RKO (cell line): ENCODE results near the gene CKLF.
A peak's percentile ranks its signal among the peaks of the same experiment; 100 is the strongest.
"Not testable (repeated sequence)": the region's sequence is repeated elsewhere in the genome, so short reads cannot be mapped to it uniquely, and the experiment has no call there.

Experiments used
- DNase-seq: peaks from one replicate; pipeline ENCODE4 v3.0.0-alpha.2; 2016; ENCODE audit warnings: low spot score

CKLF gene, protein sequence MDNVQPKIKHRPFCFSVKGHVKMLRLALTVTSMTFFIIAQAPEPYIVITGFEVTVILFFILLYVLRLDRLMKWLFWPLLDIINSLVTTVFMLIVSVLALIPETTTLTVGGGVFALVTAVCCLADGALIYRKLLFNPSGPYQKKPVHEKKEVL

DNA sequence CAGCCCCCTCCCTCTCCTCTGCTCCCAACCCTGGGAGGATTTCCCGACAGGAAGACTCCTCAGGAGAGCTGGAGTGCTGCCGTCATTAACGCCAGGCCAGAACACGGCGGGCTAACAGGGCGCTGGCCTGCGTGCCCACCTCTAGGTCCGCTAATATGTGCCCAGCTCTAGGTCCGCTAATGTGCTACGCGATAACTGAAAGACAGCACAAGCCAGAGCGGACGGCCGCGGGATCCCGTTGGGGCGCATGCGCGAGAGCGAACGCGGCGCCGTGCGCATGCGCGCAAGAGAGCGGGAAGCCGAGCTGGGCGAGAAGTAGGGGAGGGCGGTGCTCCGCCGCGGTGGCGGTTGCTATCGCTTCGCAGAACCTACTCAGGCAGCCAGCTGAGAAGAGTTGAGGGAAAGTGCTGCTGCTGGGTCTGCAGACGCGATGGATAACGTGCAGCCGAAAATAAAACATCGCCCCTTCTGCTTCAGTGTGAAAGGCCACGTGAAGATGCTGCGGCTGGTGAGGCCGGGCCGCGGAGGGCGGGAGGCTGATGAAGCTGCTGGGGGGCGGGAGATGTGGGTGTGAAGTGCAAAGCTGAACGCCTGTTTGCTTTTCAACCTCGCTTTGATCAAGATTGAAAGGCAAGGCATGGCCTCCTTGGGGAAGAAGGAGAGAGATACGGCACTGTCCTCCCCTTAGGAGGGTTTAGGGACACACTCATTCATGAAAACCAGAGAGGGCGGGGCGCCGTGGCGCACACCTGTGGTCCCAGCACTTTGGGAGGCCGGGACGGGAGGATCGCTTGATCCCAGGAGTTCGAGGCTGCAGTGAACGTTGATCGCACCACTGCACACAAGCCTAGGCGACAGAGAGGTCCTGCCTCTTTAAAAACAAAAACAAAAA is at the start of gene CKLF:
TSS of gene CKLF (plus strand) at position 291 of the 892 bp plus-strand sequence. CDS start at position 431, 140 bp downstream.
- DNase-seq, result peak; percentile 90

DNA sequence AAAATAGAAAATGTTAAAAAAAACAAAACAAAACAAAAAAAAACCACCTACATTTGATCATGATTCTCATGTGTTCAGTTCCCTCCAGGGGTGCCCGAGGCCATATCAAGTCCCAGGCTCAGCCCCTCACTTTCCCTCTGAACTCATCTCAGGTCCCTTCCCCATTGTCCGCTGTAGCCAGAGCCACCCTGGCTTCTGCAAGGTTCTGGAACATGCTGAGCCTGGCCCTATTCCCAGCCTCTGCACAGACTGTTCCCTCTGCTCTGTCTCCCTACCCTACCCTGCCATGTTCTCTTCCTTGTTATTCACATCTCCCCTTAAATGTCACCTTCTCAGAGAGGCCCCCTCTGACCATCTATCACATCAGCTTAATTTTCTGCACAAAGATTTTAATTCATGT is 49.3 kb upstream of the CKLF start:
- no peak for DNase-seq

DNA sequence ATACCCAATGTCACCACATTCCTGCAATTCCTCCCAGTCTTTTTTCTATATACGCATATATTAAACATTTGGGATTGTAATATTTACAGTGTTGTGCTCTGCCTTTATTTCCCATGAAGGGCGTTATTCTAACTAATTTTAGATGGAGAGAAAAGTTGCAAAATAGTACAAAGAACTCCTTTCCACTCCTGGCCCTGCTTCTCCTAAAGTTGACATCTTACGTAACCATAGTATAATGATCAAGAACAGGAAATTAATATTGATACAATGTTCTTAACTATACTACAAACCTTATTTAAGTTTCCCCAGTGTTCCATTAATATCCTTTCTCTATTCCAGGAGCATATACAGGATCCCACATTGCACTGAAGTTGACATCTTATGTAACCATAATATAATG is 48.8 kb upstream of the CKLF start:
- DNase-seq, result no peak

DNA sequence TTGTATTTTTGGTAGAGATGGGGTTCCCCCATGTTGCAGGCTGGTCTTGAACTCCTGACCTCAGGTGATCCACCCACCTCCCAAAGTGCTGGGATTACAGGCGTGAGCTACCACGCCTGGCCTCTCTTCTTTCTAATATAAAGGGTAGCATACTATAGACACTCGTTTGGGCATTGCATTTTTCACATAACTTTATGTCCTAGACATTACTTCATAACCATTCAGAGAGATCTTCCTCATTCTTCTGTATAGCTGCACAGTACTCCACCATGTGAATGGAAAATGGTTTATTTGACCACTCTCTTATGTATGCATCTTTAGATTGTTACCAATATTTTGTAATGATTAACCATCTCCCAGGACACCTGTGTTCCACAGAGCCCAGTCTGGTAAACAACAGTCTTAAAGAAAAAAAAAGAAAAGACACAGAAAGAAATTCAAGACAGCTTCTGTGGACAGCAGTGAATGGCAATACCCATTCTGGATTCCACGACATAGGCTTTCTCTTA is 44.6 kb upstream of the CKLF start:
- no peak for DNase-seq

DNA sequence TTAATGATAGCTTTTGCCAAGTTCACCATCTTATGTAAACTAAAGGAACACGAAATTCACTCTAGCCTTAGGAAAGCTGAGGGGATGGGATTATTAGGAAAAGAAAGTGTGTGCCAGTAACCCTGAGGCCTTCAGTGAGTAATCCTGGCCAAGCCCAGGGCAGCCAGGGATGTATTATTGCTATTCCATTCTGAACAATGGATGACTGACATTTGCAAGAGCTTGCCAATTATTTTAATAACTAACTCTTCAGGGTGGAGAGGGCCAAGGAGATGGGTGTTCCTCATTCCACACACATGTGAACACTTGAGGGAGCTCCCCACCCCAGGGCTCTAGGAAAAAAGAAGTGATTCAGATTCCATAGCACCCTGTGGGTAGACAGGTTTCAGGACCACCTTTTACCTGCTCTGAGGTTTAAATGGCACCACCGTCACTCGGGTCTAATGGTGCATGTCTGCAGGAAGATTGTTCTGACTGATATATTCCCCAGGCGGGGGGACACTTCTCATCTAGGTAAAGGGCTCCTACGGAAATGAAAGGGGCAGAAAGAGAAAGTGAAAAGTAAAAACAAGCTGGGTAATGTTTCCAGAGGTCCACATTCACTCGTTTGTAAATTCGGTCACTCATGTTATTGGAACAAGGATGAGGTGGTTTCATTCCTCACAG is 44.0 kb upstream of the CKLF start:
- DNase-seq, result no peak

DNA sequence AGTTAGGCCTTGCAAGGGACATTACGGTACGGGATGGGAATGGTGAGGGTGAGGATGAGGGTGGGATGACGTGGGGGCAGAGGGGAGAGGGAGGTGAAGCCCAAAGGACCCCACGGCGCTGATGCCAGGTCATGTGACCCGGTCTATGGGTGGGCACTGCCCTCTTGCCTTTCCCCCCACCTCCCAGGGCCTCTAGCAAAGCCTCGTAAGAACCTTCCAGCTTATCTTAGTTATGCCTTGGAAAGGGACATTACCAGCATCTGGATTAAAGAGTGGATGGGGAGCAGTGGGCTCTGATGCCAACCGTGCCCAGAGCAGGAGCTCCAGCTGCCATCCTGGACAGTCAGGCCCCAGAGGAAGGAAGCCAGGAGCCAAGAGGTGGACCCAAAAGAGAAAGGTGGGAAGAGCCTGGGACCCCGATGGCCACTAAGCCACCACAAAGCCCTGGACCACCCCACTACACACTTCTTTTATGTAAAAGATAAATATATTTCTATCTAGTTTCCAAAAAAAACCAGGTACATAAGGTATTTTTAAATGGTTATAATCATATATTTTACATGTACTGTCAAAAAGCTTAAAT is 43.4 kb upstream of the CKLF start:
- no peak for DNase-seq

DNA sequence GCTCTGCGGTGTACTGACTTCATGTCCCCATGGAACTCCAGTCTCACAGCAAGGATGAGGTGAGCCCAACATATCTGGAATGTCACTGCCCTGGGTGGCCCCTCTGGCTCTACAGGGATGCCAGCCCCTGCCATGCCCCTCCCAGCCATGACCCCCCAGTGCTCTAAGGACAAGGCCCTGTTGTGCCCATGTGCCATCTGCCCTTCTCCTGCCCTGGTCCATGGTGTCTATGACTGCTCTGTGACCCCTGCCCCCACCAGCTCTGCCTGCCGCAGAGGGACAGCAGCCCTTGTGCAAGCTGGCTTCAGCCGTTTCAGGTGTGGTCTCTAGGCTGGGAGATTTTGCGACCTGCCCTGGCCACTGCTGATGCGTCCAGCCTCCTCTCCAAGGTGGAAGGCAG is 42.8 kb upstream of the CKLF start:
- no peak for DNase-seq

DNA sequence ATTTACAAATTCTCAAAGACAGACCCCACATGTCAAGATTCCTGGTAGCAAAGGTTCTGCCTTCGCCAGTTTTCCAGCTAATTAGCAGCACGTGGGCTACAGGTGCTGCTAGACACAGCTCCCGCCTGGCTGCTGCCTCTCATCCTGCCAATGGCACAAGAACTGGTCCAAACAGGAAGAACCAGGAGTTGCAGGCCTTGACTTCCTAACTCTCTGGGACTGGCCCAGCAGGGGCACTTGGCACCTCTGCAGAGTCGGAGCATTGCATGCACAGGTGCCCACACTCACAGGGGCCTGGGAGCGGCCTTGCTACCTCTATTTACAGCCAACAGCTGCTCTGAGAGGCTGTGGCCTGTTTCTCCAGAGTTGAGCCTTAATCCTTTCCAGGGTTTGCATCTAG is 42.1 kb upstream of the CKLF start:
- no peak for DNase-seq

DNA sequence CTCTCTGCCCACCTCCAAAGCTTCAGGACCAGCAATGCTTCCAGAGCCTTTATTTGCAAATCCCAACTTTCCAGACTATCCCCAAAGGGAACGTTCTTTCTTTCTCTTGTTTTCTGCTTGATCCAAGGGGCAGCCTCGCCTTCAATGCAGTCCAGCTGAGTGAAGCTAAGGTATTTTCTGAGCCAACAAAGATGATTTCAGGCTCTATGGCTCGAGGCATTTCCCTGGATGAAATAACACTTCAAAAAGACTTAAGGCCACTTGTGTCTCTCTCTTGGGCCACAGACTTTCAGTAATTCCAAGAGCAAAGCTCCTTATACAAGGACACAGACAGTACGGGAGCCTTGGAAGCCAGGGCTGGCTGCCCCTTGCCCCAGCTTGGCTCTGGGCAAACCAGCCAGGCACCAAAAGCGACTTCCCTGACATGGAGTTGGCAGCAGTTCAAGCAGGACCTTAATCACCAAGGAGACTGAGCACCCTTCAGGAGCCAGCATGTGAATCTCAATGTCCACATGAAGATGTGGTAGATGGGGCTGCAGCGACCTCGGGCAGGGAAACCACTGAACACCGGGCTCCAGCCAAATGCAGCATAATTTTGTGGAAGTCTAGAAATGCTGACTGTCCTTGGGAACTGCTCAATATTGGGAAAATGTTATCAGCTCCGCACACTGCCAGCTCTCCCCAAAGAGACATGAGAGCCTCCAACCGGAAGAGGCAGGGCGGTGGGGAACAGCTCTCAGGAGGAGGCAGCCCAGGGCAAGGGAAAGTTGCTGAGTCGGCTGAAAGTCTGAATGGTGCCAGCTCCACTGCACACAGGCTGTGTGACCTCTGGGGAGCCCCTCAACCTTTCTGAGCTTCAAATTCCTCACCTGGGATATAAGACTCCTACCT is 41.4 kb upstream of the CKLF start:
- DNase-seq, result no peak

DNA sequence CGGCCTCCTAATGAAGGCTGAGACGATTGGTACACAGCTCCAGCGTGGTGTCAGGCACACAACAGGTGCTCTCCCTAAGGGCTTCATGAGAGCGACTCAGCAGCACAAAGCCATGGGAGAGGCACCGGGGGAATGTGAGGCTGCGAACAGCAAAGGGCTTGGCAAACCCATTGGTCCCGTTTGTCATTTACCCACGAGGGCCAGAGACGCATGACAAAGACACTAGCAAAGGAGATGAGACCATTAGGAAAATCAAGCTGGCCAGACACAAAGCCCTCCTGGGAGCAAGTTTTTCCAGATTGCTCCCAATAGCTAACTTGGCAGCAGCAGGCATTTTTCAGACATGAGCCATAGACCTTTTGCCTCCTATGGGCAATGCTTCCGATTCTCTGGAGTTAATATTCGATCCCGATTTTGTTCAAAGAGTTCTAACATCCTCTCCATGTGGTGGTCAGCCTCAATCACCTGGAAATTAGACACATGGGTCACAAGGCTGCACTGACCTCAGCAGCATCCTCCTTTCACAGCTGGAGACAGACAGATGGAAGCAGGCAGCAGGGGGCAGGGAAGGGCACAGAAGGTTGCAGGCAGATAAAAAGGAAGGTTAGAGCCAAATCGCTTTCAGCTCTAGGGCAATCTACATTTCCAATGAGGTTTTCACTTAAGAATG is 40.6 kb upstream of the CKLF start:
- DNase-seq, result no peak

DNA sequence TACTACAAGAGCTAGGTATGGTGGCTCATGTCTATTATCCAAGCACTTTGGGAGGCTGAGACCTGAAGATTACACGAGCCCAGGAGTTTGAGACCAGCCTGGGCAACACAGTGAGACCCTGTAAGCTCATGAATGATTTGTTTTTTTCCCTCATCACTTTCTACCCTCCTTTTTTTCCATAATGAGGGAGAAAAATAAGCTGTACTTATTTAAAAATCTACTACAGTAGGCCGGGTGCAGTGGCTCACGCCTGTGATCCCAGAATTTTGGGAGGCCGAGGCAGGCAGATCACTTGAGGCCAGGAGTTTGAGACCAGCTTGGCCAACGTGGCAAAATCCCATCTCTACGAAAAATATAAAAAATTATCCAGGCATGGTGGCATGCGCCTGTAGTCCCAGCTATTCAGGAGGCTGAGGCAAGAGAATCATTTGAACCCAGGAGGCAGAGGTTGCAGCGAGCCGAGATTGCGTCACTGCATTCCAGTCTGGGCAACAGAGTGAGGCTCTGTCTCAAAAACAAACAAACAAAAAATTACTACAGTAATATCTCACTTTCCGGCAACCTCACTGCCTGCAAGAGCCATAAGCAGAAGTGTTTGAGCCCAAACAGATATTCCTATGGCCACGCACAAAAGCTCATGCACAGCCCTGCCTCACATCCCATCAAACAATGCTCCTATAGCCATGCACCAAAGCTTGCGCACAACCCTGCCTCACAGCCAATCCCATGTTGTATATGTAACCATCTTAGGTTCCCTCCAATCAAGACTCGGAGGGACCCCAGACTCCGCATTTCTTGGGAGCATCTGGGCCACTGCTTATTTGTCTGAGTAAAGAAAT is 39.9 kb upstream of the CKLF start:
- DNase-seq, result no peak

DNA sequence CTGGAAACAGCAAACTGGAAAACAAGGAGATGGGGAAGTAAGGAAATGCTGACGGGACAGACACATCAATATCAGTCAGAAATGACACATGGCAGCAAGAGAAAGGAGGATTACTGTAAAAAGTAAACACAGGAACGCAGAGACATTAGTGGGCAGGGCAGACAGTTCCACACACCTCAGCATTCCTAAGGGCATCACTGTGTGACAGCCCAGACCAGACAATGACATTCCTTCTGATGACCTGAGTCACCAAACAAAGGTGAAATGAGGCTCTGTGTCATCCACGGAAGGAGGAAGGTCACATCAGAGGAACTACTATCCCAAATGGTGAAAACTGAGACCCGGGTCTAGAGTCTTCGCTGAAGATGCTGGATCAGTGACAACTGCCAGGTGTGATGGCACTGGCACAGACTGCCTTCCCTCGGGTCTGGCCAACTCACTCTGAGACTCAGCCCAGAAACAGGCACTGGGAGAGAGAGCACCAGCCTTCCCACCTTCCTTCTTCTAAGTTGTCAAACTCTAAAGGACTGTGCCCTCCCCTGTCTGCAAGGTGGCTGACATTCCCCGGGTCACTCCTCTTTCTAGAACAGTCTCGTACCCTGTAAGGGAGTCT is 39.2 kb upstream of the CKLF start:
- DNase-seq, result no peak

DNA sequence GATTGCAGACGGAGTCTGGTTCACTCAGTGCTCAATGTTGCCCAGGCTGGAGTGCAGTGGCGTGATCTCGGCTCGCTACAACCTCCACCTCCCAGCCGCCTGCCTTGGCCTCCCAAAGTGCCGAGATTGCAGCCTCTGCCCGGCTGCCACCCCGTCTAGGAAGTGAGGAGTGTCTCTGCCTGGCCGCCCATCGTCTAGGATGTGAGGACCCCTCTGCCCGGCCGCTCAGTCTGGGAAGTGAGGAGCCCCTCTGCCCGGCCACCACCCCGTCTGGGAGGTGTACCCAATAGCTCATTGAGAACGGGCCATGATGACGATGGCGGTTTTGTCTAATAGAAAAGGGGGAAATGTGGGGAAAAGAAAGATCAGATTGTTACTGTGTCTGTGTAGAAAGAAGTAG is 38.0 kb upstream of the CKLF start:
- DNase-seq, result not testable (repeated sequence)

DNA sequence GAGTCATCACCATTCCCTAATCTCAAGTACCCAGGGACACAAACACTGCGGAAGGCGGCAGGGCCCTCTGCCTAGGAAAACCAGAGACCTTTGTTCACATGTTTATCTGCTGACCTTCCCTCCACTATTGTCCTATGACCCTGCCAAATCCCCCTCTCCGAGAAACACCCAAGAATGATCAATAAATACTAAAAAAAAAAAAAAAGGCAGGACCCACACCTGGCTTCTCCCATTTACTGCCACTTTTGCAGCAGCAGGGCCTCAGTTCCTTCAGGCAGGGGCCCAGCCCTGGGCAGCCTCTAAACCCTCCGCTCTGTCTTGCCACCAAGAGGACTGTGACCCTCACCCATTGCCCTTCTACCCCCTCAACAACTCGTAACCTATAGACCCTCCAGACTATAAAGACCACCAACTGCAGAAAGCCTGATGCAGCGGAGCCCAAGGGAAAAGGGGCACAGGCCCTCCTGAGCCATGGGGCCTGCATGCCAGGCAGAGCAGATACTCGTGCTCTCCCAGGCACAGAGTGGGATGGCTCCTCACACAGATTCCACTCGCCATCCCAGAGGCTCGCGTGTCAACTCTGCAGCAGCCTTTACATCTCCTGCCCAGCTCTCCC is 37.3 kb upstream of the CKLF start:
- not testable (repeated sequence) for DNase-seq

DNA sequence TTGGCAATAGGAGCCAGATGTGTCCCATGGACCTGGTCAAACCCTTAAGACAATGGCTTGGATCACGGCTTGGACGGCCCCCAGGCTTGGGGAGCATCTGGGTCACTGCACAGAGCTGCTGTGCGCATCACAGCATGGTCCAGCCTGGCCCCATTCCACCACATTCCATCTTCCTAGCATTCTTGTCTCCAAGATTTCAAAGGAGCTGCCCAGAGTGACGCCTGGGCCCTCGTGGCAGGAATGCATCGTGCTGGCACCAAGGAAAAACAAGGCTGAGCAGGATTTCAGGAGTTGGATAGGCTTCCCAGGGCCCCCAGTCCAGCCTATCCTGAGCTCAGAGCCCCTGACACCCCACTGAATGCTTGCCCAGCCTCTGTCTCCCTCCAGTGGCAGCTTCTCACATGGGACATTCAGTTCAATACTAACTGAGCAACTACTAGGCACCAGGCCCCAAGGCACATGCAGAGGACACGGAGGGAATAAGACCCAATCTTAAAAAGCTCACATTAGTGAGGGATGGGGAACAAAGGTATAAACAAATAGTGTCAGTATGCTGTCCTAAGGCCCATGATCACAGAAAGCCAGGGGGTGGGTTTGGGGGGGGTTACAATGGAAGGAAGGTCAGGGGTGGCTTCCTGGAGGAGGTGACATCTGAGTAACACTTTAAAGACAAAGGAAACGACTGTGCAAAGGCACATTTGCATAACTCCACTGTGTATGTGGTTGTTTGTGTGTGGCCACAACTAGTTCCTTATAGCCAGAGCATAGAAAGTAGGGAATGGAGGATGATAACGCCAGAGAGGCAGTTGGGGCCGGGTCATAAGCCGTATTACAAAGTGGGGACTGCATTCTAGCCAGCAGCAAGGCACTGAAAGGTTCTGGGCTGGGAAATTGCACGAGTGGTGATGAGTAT is 36.5 kb upstream of the CKLF start:
- DNase-seq, result peak; percentile 15

DNA sequence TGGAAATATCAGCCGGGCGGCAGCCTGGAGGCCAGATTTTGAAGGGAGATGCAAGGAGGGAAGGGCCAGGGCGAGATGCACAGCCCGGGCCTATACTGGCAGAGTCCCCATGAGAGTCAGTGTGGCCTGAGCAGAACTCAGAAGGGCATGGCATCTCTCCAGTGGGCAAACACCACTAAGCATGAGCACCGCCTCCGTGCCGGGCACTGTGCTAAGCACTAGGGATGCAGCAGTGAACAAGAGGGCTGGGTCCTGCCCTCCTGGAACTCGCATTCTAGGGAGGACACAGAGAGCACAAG is 35.9 kb upstream of the CKLF start:
- no peak for DNase-seq

DNA sequence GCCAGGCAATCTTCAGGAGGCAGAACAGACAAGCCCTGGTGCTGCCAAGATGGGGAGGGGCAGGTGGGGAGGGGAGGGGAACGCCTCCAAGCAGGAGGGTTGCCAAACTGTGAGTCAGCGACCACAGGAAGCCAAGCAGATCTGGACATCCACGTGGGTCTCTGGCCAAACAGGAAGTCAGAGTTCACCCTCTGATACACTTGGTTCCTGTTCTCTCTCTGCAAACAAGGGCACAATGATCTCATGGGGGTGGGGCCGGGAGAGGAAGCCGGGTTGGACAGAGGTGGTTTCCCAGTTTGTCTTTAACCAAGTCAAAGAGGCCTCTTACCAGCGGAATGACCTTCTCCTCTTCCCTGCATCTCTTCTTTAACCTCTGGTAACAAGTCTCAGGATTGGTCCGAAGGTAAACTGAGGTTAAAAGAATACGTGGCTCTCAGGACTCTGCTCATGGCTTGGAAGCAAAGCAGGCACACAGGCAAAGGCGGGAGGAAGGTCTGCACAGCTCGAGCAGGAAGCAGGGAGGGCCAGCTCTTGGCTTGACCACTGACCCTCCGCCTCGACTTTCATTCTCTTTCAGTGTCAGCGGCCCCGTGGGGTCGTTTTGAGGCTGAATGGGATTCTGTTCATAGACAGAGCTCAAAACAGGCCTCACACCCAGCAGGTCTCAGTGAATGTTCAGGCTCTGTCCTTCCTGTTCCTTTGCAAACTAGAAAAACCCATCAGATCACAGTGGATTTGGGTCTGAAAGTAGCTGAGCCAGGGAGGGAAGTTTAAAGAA is 35.4 kb upstream of the CKLF start:
- DNase-seq, result peak; percentile 97
